CD4-positive, alpha-beta T cell (primary cell): ENCODE measurements around the gene CD300H. TPM values are rescaled to one million over a fixed set of nuclear protein-coding genes. Genes with fewer than 3 reads are reported as not detected.
A peak's percentile ranks its signal among the peaks of the same experiment; 100 is the strongest.

ENCODE experiments used
- ATAC-seq: fragments of 200-7000 bp; cut with Tn5 transposase; one replicate; pipeline ENCODE4 v1.10.0; 2022; ENCODE audit warnings: mild to moderate bottlenecking; ENCODE audit not compliant: poor library complexity
- CTCF ChIA-PET: fragments of 350-600 bp; sonication (Branson Sonifier 250); formaldehyde crosslinking; loops from one replicate; lab custom pipeline; 2021; ENCODE audit warnings: antibody characterized with exemption, inconsistent platforms; lab: Charles Lee
- POLR2A ChIA-PET: fragments of 350-600 bp; sonication (Branson Sonifier 250); formaldehyde crosslinking; loops from one replicate; lab custom pipeline; 2021; ENCODE audit warnings: antibody characterized with exemption, inconsistent platforms; lab: Charles Lee
- DNase-seq, 14 experiments: peaks; one replicate each; pipeline ENCODE4 v3.0.0-alpha.2; 2013 to 2020; ENCODE audit warnings: mixed read lengths in 2 of 14
- H3K27ac ChIP-seq, 2 donors: one replicate each; pipeline versions ENCODE4 v1.5.1 to v1.7.0; 2013; ENCODE audit warnings: low read length in 2 of 2, low read depth in 1 of 2, mild to moderate bottlenecking in 1 of 2
- H3K27me3 ChIP-seq, 2 experiments: 1 replicate in 1 of 2; 2 replicates in 1 of 2; pipeline versions ENCODE4 v1.6.1 to v1.7.0; 2013; ENCODE audit warnings: low read length in 2 of 2, control low read depth in 1 of 2, mild to moderate bottlenecking in 1 of 2, moderate library complexity in 1 of 2; ENCODE audit not compliant: insufficient read depth in 2 of 2, control insufficient read depth in 1 of 2
- H3K36me3 ChIP-seq: one replicate; pipeline ENCODE4 v1.6.1; 2013; ENCODE audit warnings: low read length, control low read depth; ENCODE audit not compliant: insufficient read depth
- H3K4me1 ChIP-seq: one replicate; pipeline ENCODE4 v1.6.1; 2013; ENCODE audit warnings: low read length, control low read depth; ENCODE audit not compliant: insufficient read depth
- H3K4me3 ChIP-seq: one replicate; pipeline ENCODE4 v1.5.1; 2013; ENCODE audit warnings: mild to moderate bottlenecking, low read length, moderate library complexity
- H3K9me3 ChIP-seq, 2 experiments: 1 replicate in 1 of 2; 2 replicates in 1 of 2; pipeline versions ENCODE4 v1.6.1 to v1.7.0; 2013; ENCODE audit warnings: low read length in 2 of 2, mild to moderate bottlenecking in 2 of 2, control low read depth in 1 of 2, moderate library complexity in 1 of 2; ENCODE audit not compliant: control insufficient read depth in 1 of 2, insufficient read depth in 1 of 2
- H3K27ac Mint-ChIP-seq: one replicate; pipeline ENCODE4 v1.8.0; 2020; ENCODE audit warnings: mixed read lengths
- H3K27me3 Mint-ChIP-seq: one replicate; pipeline ENCODE4 v1.8.0; 2021; ENCODE audit warnings: mixed read lengths
- H3K36me3 Mint-ChIP-seq: one replicate; pipeline ENCODE4 v1.8.0; 2021; ENCODE audit warnings: low read depth, mixed read lengths
- H3K4me1 Mint-ChIP-seq: one replicate; pipeline ENCODE4 v1.8.0; 2021; ENCODE audit warnings: low read depth, mixed read lengths
- H3K4me3 Mint-ChIP-seq: one replicate; pipeline ENCODE4 v1.8.0; 2020; ENCODE audit warnings: mild to moderate bottlenecking, mixed read lengths
- H3K9me3 Mint-ChIP-seq: one replicate; pipeline ENCODE4 v1.8.0; 2020; ENCODE audit warnings: mixed read lengths
- CTCF ChIP-seq: fragments of 200-600 bp; IDR thresholded peaks from one replicate; pipeline ENCODE4 v1.8.0; 2022; ENCODE audit warnings: antibody characterized with exemption, mild to moderate bottlenecking
- intact Hi-C, 2 experiments: fragments of 100-400 bp; cut with DNase I in 1 of 2; cut with micrococcal nuclease in 1 of 2; formaldehyde crosslinking; loops; one replicate each; pipeline versions ENCODE4 v1.15.1 to v1.9.0; 2023 to 2025; cut with DNase I, micrococcal nuclease
- total RNA-seq, 174 experiments: library from RNA in 2 of 174; stranded (reverse) in 2 of 174; gene quantifications; one replicate each; pipeline ENCODE4 v1.2.3 and lab custom pipeline; 2021 to 2026

The CD300H gene
- total RNA-seq, 2 experiments from 2014 or later, result not detected

GRCh38 chr17:74530831-74531150 is 36.5 kb downstream of the CD300H start:
- H3K27ac ChIP-seq, result no peak overlapping the region
- peak overlapping the region; percentile 12 for H3K4me3 ChIP-seq
- ChIA-PET CTCF (no interaction called here), POLR2A (no interaction called here)
- H3K27me3 Mint-ChIP-seq, result peaks cover 34% of the 10 kb centered on the region
- intact Hi-C loops, result no loop called here
- H3K4me1 Mint-ChIP-seq, result peaks cover 5% of the 10 kb centered on the region
- no peaks in the 10 kb centered on the region for H3K9me3 ChIP-seq
- peaks cover 21 to 22% of the 10 kb centered on the region in 2 experiments for H3K27me3 ChIP-seq
- no peak for TF ChIP-seq CTCF
- no peak for ATAC-seq
- no peaks in the 10 kb centered on the region for H3K4me1 ChIP-seq
- no peaks in the 10 kb centered on the region for H3K36me3 Mint-ChIP-seq
- no peaks in the 10 kb centered on the region for H3K9me3 Mint-ChIP-seq
- no peak overlapping the region for H3K27ac Mint-ChIP-seq
- peak in 1 of 14 experiments; percentile 1 for DNase-seq
- no peak overlapping the region for H3K4me3 Mint-ChIP-seq
- H3K36me3 ChIP-seq, result no peaks in the 10 kb centered on the region

GRCh38 chr17:74529243-74529642 is 38.1 kb downstream of the CD300H start:
- H3K4me1 ChIP-seq, result no peaks in the 10 kb centered on the region
- H3K9me3 Mint-ChIP-seq, result no peaks in the 10 kb centered on the region
- H3K4me3 Mint-ChIP-seq, result no peak overlapping the region
- no peak overlapping the region for H3K27ac ChIP-seq
- H3K36me3 Mint-ChIP-seq, result no peaks in the 10 kb centered on the region
- DNase-seq (peak in 2 of 14 experiments; percentile 6 to 8), ATAC-seq (no peak)
- H3K27me3 Mint-ChIP-seq, result peaks cover 43% of the 10 kb centered on the region
- intact Hi-C loops, result no loop called here
- POLR2A ChIA-PET, result no interaction called here
- CTCF ChIA-PET, result no interaction called here
- H3K27me3 ChIP-seq, result peaks cover 17% of the 10 kb centered on the region in 2 experiments
- no peak overlapping the region for H3K27ac Mint-ChIP-seq
- no peaks in the 10 kb centered on the region for H3K36me3 ChIP-seq
- no peak for TF ChIP-seq CTCF
- H3K4me3 ChIP-seq, result no peak overlapping the region
- no peaks in the 10 kb centered on the region for H3K9me3 ChIP-seq
- H3K4me1 Mint-ChIP-seq, result peaks cover 5% of the 10 kb centered on the region

- ATAC-seq (no peak), DNase-seq (peak in 3 of 14 experiments; percentile 32 to 76 (median 67))
- Histone ChIP-seq H3K27ac (no peak overlapping the region), H3K27me3 (peaks cover 11 to 15% of the 10 kb centered on the region in 2 experiments), H3K4me1 (no peaks in the 10 kb centered on the region), H3K36me3 (no peaks in the 10 kb centered on the region), H3K9me3 (peaks cover 0 to under 1% of the 10 kb centered on the region in 2 experiments), H3K4me3 (no peak overlapping the region)
- ChIA-PET CTCF (no interaction called here), POLR2A (no interaction called here)
- TF ChIP-seq CTCF, result no peak
- Mint-ChIP-seq H3K9me3 (no peaks in the 10 kb centered on the region), H3K27ac (no peak overlapping the region), H3K4me3 (no peak overlapping the region), H3K36me3 (no peaks in the 10 kb centered on the region), H3K4me1 (peaks cover 5% of the 10 kb centered on the region), H3K27me3 (peaks cover 46% of the 10 kb centered on the region)
- intact Hi-C loops, result no loop called here
These were observed 38.7 kb downstream of the CD300H start for GRCh38 chr17:74528491-74529199.
